H1 (cell line): ENCODE measurements around the gene IL1A.

Source experiments
- EP300 ChIP-seq, 2 experiments: IDR thresholded peaks; 1 replicate in 1 of 2; 2 replicates in 1 of 2; pipeline ENCODE4 v1.6.1; 2011 to 2012; ENCODE audit warnings: low read depth in 2 of 2, low read length in 2 of 2, mild to moderate bottlenecking in 2 of 2, borderline replicate concordance in 1 of 2, inconsistent platforms in 1 of 2, moderate library complexity in 1 of 2
- EZH2 ChIP-seq: fragments of 200-600 bp; sonication (generic); IDR thresholded peaks from 2 replicates; pipeline ENCODE4 v1.7.1; 2012; ENCODE audit warnings: low read depth, mild to moderate bottlenecking, moderate library complexity, low read length, inconsistent platforms; ENCODE audit not compliant: severe bottlenecking
- JUND ChIP-seq: IDR thresholded peaks from 2 replicates; pipeline ENCODE4 v1.6.1; 2011; ENCODE audit warnings: mild to moderate bottlenecking, improper control_type of control experiment, low read length
- POLR2AphosphoS5 ChIP-seq: IDR thresholded peaks from 2 replicates; pipeline ENCODE4 v1.6.1; 2011; ENCODE audit warnings: low read depth, low read length
- TAF1 ChIP-seq: IDR thresholded peaks from 2 replicates; pipeline ENCODE4 v1.6.1; 2011; ENCODE audit warnings: mild to moderate bottlenecking, low read depth, low read length
- TEAD4 ChIP-seq: IDR thresholded peaks from 2 replicates; pipeline ENCODE4 v1.6.1; 2012; ENCODE audit warnings: low read depth, low read length, inconsistent platforms, mixed read lengths
- TF ChIP-seq, protein P1 (sequence below), 3 experiments: IDR thresholded peaks; 1 replicate in 2 of 3; 2 replicates in 1 of 3; pipeline versions ENCODE4 v1.5.1 to v1.6.1; 2011; ENCODE audit warnings: low read length in 3 of 3, mild to moderate bottlenecking in 3 of 3, inconsistent platforms in 2 of 3, low read depth in 1 of 3, moderate library complexity in 1 of 3; ENCODE audit not compliant: insufficient read depth in 1 of 3; ENCODE audit errors: control extremely low read depth in 1 of 3

DNA sequence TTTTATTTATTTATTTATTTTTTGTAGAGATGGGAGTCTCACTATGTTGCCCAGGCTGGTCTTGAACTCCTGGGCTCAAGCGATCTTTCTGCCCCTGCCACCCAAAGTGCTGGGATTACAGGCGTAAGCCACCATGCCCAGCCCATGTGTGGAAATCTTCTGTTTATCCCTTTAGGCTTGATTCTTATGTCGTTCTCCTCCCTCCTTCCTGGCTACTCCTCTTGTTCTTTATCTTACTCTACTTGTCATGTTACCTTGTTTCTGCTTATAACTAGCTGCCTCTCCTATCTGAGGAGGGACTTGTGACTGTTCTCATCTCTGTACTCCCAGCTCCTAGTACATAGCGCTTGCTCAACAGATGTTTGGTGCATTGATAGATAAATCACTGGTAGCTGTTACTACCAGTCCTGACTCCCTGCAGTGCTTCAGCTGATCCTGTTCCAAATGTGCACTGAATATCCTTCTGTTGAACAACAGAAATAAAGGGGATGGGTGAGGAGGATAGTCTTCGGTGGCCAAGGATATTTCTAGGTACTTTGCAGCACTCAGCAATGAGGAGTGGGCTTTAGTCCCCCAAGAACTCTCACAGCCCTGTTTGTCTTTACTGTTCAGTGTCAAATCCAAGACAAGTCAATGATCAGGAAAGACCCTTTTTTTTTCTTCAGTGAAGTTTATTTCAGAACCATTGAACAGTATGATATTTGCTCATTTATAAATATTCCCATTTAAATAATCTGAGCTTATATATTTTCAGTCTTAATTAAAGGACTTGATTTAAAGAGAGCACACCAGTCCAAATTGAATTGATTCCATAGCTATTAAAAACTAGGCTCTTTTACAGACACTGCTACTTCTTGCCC is 45.0 kb upstream of the IL1A start:
- TF ChIP-seq EP300 (IDR thresholded peaks at IDR 0.05; ENCODE audit: borderline replicate concordance in 1 of 2, low read depth in 2 of 2, low read length in 2 of 2) (no peak), POLR2AphosphoS5 (no peak), TEAD4 (no peak), EZH2 (no peak), JUND (no peak), TAF1 (no peak)
- TF ChIP-seq, protein P1, sequence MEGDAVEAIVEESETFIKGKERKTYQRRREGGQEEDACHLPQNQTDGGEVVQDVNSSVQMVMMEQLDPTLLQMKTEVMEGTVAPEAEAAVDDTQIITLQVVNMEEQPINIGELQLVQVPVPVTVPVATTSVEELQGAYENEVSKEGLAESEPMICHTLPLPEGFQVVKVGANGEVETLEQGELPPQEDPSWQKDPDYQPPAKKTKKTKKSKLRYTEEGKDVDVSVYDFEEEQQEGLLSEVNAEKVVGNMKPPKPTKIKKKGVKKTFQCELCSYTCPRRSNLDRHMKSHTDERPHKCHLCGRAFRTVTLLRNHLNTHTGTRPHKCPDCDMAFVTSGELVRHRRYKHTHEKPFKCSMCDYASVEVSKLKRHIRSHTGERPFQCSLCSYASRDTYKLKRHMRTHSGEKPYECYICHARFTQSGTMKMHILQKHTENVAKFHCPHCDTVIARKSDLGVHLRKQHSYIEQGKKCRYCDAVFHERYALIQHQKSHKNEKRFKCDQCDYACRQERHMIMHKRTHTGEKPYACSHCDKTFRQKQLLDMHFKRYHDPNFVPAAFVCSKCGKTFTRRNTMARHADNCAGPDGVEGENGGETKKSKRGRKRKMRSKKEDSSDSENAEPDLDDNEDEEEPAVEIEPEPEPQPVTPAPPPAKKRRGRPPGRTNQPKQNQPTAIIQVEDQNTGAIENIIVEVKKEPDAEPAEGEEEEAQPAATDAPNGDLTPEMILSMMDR (IDR thresholded peaks at IDR 0.05; ENCODE audit: control extremely low read depth in 1 of 3, insufficient read depth in 1 of 3, low read depth in 1 of 3, low read length in 3 of 3), result no peak
